ENCODE measurements around the gene FAM8A1. TPM values are rescaled to one million over a fixed set of nuclear protein-coding genes. Genes with fewer than 3 reads are reported as not detected.
"Not testable (repeated sequence)": the region's sequence is repeated elsewhere in the genome, so short reads cannot be mapped to it uniquely, and the experiment has no call there.

The FAM8A1 gene, protein sequence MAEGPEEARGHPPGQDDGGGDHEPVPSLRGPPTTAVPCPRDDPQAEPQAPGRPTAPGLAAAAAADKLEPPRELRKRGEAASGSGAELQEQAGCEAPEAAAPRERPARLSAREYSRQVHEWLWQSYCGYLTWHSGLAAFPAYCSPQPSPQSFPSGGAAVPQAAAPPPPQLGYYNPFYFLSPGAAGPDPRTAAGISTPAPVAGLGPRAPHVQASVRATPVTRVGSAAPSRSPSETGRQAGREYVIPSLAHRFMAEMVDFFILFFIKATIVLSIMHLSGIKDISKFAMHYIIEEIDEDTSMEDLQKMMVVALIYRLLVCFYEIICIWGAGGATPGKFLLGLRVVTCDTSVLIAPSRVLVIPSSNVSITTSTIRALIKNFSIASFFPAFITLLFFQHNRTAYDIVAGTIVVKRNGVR
- 13.0 and 19.7 TPM in 2 replicates for total RNA-seq (2014; rRNA removed; shearing (Covaris generic))

DNA sequence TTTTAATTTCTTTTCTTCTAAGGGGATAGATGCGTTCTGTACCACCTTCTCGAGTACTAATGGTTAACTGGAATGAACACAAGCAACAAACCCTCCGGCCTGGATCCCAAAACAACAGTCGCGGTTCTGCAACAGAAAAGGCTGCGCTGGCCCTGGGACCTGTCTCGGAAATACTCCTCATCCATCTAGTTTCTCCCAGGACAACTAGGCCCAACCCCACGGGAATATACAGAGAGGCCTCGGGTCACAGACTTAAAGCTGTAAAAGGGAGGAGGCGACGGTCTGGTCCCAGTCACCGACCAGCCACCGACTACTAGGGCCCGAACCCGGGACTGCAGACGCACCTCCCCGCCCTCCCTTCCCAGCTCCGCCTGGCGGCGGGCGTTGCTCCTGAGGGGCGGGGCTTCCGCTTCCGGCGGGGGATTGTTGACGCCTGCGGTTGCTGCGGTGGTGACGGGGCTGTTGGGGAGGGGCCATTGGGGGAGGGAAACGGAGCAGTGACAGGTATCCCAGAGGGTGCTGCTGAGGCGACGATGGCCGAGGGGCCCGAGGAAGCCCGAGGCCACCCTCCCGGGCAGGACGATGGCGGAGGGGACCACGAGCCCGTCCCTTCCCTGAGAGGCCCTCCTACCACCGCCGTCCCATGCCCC is at the start of gene FAM8A1:
FAM8A1 (plus strand) TSS at position 426 of the 650 bp plus-strand sequence; CDS start at position 534, 108 bp downstream.
- peak; percentile 93 for DNase-seq (ENCODE audit: low read depth)

DNA sequence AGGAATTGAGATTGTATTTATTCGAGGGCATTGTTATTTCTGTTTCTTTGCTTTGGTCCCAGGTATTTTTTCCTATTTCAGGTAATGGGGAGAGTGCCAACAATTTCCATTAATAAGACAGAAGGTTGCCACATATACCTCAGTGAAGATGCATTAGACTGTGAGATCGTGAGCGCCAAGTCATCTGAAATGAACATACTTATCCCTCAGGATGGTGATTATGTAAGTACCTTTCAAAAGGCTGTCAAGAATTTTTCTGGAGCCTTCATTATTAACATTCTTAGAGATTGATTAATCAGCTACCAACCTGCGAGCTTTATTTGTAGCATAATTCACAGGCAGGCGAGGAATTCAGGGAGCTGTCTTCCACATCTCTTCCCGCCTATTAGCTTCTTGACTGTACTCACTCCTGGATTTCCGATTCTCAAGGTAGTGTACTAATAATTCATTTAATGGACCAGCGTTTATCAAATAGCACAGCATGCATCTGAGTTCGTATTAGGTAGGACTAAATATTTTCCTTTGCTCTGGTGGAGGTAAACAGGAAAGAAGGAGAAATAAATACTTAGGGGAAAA is 48.6 kb upstream of the FAM8A1 start:
- DNase-seq (ENCODE audit: low read depth): no peak

DNA sequence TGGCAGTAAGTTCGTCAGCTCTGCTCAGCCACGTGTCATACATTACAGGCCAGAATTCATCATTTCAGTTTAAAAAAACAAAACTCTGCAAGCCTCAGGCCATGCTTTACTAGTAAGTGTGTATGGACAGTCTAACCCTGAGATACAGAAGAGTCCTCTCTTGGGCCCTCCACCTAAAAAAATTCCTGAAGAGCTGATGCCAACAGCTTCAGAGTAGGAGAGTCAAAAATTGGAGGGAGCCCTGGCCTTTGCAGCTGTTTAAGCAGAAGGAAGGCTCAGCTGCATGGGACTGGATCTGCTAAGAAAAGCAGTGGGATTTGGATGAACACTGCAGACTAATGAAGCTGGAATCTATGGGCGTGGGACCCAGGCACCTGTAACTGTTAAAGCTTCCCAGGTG is 47.2 kb upstream of the FAM8A1 start:
- no peak for DNase-seq (ENCODE audit: low read depth)

DNA sequence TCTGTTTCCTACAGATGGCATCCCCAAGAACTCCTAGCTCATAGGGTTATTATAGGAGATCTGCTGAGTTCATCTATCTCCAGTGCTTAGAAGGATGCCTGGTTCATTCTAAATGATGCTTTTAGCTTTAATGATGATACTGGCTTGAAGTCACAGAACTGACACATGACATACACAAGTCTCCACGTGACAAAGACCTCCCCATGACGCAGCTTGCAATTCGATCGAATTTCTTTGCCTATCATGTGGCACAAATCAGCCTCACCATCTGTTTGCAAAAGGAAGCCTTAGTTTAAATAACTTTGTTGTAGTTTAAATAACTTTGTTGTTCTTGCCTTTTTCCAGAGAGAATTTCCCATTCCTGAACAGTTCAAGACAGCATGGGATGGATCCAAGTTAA is 44.1 kb upstream of the FAM8A1 start:
- DNase-seq (ENCODE audit: low read depth): no peak

DNA sequence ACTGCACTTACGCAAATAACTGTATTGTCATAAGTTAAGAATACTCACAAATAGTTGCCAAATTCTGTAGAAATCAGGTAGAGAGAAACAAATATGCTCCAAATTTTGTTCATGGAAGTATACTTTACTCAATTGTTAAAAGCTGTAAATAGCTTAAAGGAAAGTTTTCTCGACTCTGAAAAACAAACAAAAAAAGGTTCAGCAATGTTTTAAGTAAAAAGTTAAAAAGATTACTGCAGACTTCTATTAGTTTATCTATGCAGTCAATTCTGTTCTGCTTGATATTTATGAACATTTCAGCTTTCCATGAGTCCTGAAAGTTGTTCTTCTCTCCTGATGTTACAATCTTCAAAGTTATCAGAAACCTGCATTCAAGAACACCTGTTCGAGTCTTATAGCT is 37.5 kb upstream of the FAM8A1 start:
- no peak for DNase-seq (ENCODE audit: low read depth)

DNA sequence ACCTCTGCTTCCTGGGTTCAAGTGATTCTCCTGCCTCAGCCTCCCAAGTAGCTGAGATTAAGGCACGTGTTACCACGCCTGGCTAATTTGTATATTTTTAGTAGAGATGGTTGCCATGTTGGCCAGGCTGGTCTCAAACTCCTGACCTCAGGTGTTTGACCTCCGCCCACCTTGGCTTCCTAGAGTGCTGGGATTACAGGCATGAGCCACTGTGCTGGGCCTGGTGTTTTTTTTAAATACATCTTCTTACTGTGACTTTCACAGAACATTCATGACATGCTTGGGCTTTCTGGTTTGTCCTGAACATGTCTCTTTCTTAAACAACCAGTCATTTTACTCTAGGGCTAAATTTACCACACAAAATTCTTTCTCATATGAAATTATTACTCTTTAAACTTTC is 34.7 kb upstream of the FAM8A1 start:
- no peak for DNase-seq (ENCODE audit: low read depth)

DNA sequence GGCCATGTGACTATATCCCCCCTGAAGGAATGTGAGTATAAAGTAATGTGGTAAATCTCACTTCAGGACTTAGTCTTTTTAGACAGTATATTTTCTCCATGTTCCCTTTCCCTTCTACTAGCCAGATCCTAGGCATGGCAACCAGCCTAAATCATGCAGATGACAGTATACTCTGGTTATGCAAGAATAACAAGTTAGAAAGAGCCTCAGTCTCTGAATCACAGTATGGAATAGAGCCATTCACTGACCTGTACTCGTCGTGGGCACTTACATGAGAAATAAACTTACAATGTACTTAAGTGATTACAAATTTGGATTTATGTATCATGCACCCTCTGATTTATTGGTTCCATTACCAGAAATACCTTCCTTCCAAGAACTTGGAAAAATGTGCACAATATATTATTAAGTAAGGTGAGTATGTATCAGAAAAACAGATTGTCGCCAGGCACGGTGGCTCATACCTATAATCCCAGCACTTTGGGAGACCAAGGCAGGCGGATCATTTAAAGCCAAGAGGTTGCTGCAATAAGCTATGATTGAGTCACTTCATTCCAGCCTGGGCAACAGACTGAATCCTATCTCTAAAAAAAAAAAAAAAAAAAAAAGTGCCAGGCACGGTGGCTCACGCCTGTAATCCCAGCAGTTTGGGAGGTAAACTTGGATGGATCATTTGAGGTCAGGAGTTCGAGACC is 25.1 kb upstream of the FAM8A1 start:
- DNase-seq (ENCODE audit: low read depth): peak; percentile 78

DNA sequence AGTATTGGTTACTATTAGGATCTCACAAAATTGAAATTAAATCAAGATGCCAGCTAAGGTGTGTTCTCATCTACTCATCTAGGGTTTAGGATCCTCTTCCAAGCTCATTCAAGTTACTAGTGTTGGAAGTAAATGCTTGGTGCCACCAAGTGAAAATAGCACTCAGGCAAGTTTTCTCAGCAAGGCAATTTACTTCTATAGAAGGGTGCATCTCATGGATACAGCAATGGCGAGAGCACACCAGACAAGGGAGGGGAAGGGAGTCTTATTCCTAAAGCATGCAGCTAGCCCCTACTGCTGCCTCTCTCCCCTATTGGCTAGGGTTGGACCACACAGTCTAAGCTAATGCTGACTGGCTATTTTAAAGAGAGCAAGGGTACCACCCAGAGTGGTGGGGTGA is 23.0 kb upstream of the FAM8A1 start:
- no peak for DNase-seq (ENCODE audit: low read depth)

DNA sequence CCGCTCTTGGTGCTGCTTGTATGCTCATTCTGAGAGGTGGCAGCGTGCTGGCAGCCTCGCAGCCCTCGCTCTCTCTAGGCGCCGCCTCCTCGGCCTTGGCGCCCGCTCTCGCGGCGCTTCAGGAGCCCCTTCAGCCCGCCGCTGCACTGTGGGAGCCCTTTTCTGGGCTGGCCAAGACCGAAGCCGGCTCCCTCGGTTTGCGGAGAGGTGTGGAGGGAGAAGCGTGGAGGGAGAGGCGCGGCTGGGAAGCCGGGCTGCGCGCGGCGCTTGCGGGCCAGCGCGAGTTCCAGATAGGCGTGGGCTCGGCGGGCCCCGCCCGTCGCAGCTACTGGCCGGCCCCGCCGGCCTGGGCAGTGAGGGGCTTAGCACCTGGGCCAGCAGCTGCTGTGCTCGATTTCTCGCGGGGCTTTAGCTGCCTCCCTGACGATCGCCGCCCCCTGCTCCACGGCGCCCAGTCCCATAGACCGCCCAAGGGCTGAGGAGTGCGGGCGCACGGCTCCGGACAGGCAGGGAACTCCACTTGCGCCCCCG is 19.5 kb upstream of the FAM8A1 start:
- DNase-seq (ENCODE audit: low read depth): no peak

DNA sequence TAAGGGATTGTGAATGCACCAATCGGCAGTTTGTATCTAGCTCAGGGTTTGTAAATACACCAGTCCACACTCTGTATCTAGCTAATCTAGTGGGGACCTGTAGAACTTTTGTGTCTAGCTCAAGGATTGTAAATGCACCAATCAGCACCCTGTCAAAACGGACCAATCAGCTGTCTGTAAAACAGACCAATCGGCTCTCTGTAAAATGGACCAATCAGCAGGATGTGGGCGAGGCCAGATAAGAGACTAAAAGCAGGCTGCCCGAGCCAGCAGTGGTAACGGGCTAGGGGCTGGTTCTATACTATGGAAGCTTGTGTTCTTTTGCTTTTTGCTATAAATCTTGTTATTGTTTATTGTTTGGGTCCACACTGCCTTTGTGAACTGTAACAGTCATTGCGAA is 18.8 kb upstream of the FAM8A1 start:
- not testable (repeated sequence) for DNase-seq (ENCODE audit: low read depth)

DNA sequence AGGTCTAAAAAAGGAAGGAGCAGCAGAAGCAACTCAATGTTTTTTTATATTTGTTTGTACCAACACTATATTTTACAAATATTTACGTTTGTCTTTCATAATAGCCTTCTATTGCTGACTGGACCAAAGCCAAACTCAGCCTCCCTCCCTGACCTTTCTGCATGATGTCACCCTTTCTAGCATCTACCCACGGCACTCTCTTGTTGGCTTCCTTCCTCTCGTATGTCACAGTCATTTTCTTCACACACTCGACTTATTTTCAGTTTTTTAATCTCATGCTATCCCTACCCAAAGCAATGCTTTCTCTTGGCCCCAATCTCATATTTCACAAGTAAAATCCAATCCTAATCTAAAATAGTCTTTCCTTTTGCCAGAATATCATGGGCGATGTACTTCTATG is 16.3 kb upstream of the FAM8A1 start:
- DNase-seq (ENCODE audit: low read depth): no peak

DNA sequence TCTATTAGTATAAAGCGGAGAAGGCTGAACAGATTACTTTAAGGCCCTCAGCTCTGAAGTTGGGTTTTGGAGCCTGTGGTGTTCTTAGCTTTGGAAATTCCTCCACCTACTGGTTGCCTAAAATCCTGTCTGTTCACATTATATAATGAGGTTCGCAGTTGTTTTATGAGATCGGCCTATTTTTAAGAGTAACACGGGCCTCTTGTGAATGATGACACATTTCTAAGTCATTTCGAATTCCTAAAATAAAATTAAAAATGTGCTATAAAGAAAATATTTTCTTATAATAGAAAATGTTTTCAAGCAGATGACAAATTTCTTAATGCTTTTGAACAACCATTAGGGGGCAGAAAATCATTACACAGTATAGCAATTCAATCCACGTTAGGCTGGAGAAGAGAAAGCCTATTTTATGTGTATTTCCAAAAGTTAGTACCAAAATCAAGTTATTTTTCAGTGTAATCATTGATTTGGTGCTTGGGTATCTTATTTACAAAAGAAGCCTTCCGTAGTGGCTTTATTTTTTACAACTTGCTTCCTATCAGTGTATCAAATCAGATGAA is 15.8 kb upstream of the FAM8A1 start:
- peak; percentile 80 for DNase-seq (ENCODE audit: low read depth)

DNA sequence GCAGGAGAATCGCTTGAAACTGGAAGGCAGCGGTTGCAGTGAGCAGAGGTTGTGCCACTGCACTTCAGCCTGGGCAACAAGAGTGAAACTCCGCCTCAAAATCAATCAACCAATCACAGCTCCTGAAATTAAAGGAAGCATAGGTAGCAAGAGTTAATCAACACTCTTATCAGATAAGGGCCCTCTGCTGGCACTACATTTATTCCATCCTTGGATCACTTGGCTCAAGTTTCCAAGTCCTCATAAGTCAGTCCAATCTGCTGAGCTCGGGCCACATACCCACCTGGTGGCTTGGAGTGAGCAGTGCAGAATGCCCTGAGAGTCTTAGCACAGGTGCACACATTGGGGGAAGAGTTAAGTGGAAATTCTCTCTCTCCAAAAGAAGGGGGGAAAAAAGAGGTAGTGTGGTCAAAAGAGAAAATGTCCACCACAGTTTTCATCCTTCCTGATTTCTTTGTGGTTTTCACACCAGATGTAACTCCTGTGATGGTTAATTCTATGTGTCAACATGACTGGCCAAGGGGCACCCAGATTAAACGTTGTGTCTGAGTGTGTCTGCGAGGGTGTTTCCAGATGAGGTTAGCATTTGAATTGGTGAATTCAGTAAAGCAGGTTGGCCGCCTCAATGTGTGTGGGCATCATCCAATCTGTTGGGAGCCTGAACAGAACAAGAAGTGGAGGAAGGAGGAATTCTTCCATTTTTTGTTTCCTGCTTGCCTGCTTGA is 14.2 kb upstream of the FAM8A1 start:
- peak; percentile 71 for DNase-seq (ENCODE audit: low read depth)

DNA sequence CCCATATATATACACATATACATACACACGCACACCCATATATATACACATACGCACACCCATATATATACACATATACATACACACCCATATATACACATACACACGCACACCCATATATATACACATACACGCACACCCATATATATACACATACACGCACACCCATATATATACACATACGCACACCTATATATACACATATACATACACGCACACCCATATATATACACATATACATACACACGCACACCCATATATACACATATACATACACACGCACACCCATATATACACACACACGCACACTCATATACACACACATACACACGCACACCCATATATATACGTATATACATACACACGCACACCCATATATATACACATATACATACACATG is 13.5 kb upstream of the FAM8A1 start:
- not testable (repeated sequence) for DNase-seq (ENCODE audit: low read depth)

DNA sequence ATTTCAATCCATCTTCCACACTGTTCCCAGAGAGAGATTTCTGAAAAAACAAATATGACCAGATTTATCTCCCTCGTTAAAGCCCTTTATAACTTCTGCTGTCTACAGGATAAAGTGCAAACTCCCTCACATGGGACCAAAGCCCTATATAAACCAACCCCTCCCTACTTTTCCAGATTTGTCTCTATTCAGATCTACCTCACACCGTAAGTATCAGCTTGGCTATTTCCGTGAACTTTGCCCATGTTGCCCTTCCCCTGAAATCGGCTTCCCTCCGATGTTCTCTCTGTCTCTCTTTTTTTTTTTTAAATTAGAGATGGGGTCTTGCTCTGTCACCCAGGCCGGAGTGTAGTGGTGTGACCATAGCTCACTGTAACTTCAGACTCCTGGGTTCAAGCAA is 12.1 kb upstream of the FAM8A1 start:
- DNase-seq (ENCODE audit: low read depth): no peak

DNA sequence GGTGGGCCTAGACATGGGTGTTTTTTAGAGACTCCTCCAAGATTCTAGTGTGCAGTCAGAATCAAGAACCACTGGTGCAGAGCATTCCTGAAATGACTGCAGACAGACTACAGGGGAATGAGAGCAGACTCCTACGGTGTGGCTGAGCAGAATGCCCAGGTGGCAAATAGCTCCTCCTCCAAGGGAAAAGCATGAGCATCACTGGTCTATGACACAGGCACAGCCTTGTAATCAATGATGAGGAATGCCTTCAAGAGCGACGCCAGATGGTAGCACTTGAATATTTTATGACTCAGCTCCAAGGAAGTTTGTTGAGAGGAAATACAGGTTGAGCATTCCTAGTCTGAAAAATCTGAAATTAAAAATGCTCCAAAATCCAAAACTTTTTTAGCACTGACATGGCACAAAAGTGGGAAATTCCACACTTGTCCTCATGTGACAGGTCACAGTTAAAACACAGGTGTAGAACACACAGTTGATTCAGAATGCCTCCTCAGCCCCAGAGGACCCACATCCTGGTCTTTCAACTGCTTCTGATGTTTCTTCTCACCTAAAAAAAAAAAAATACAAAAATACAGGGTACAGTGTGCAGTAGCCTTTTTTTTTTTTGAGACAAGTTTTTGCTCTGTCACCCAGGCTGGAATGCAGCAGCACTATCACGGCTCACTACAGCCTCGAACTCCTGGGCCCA is 10.6 kb upstream of the FAM8A1 start:
- DNase-seq (ENCODE audit: low read depth): peak; percentile 92

DNA sequence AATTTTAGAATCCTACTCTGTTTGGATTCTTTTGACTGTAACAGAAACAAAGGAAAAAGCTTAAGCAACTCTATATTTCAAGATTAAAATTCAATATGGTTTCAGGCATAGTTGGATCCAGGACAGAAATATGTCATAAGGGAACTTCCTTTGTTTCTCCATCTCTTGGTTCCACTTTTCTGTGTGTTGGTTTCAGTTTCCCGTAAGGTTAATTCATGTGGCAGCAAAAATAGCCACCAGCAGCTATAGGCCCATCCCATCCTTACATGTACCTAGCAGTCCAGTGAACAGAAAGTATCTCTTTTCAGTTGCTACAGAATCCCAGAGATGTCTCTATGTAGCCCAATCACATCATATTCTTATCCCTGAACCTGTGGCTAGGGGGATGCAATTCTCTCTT is 8.8 kb upstream of the FAM8A1 start:
- no peak for DNase-seq (ENCODE audit: low read depth)

DNA sequence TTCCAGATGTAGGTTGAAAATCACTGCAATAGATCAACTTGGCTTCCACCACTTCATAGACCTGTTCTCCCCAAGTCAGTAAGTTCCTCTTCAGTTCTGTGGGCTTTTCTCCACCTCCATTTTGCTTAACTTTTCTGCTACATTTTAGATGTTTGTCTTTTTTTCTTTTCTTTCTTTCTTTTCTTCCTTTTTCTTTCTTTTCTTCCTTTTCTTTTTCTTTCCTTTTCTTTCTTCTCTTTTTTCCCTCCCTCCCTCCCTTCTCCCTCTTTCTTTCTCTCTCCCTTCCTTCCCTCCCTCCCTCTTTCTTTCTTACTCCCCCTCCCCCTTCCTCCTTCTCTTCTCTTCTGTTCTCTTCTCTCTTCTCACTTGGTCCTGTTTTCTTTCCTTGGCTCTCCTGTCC is 6.9 kb upstream of the FAM8A1 start:
- DNase-seq (ENCODE audit: low read depth): no peak

DNA sequence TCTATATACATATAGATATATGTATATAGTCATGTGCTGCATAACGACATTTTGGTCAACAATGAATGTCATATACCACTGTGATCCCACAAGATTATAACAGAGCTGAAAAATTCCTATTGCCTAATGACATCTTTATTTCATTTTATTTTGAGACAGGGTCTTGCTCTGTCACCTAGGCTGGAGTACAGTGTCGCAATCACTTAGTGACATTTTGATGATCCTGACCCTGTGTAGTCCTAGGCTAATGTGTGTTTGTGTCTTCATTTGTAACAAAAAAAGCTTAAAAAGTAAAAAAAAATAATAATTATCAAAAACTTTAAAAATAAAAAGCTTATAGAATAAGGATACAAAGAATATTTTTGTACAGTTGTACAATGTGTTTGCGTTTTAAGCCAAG is 4.0 kb upstream of the FAM8A1 start:
- no peak for DNase-seq (ENCODE audit: low read depth)
